Memory B cell (primary cell): ENCODE measurements around the gene HBB.

Experiments
- ATAC-seq: fragments of 150-1000 bp; cut with Tn5 transposase; 2 replicates; pipeline ENCODE4 v1.10.0; 2021; ENCODE audit warnings: low read depth, mild to moderate bottlenecking, moderate library complexity
- DNase-seq, 2 donors: peaks; one replicate each; pipeline ENCODE4 v3.0.0; 2022; ENCODE audit warnings: low spot score in 2 of 2
- H3K27ac Mint-ChIP-seq: one replicate; pipeline ENCODE4 v1.8.0; 2022; ENCODE audit warnings: mild to moderate bottlenecking, moderate library complexity, mixed read lengths
- H3K27me3 Mint-ChIP-seq: one replicate; pipeline ENCODE4 v1.8.0; 2022; ENCODE audit warnings: mixed read lengths
- H3K36me3 Mint-ChIP-seq: one replicate; pipeline ENCODE4 v1.8.0; 2022; ENCODE audit warnings: mild to moderate bottlenecking, mixed read lengths
- H3K4me1 Mint-ChIP-seq: one replicate; pipeline ENCODE4 v1.8.0; 2022; ENCODE audit warnings: mixed read lengths
- H3K4me3 Mint-ChIP-seq: one replicate; pipeline ENCODE4 v1.8.0; 2022; ENCODE audit warnings: mild to moderate bottlenecking, moderate library complexity, mixed read lengths
- H3K9me3 Mint-ChIP-seq: one replicate; pipeline ENCODE4 v1.8.0; 2022; ENCODE audit warnings: mixed read lengths

Gene HBB

GRCh38 chr11:5227681-5228080 lies 810 bp upstream of the HBB start:
- H3K4me1 Mint-ChIP-seq = no peaks in the 10 kb centered on the region
- DNase-seq = no peak
- no peak overlapping the region for H3K4me3 Mint-ChIP-seq
- H3K27me3 Mint-ChIP-seq = peaks cover 3% of the 10 kb centered on the region
- H3K36me3 Mint-ChIP-seq = no peaks in the 10 kb centered on the region
- no peak overlapping the region for H3K27ac Mint-ChIP-seq
- H3K9me3 Mint-ChIP-seq = no peaks in the 10 kb centered on the region
- no peak for ATAC-seq

GRCh38 chr11:5225480-5225871 lies 1.4 kb downstream of the HBB start:
- ATAC-seq (no peak), DNase-seq (no peak)
- Mint-ChIP-seq H3K27ac (no peak overlapping the region), H3K36me3 (peaks cover 1% of the 10 kb centered on the region), H3K27me3 (peaks cover 4% of the 10 kb centered on the region), H3K4me3 (no peak overlapping the region), H3K4me1 (no peaks in the 10 kb centered on the region), H3K9me3 (peaks cover 2% of the 10 kb centered on the region)

- H3K27me3 Mint-ChIP-seq = peaks cover 4% of the 10 kb centered on the region
- DNase-seq = no peak
- no peaks in the 10 kb centered on the region for H3K4me1 Mint-ChIP-seq
- H3K36me3 Mint-ChIP-seq = peaks cover 1% of the 10 kb centered on the region
- no peak overlapping the region for H3K4me3 Mint-ChIP-seq
- no peak for ATAC-seq
- no peak overlapping the region for H3K27ac Mint-ChIP-seq
- H3K9me3 Mint-ChIP-seq = peaks cover 2% of the 10 kb centered on the region
Measured at GRCh38 chr11:5224538-5225479, 2.1 kb downstream of the HBB start.

- peaks cover 4% of the 10 kb centered on the region for H3K9me3 Mint-ChIP-seq
- H3K4me1 Mint-ChIP-seq = no peaks in the 10 kb centered on the region
- ATAC-seq (no peak), DNase-seq (no peak)
- no peak overlapping the region for H3K4me3 Mint-ChIP-seq
- H3K27me3 Mint-ChIP-seq = peaks cover 4% of the 10 kb centered on the region
- H3K36me3 Mint-ChIP-seq = peaks cover 1% of the 10 kb centered on the region
- no peak overlapping the region for H3K27ac Mint-ChIP-seq
Measured at GRCh38 chr11:5223686-5224085, 3.2 kb downstream of the HBB start.

GRCh38 chr11:5223146-5223545 lies 3.7 kb downstream of the HBB start:
- Mint-ChIP-seq H3K9me3 (peaks cover 4% of the 10 kb centered on the region), H3K4me3 (no peak overlapping the region), H3K4me1 (no peaks in the 10 kb centered on the region), H3K27me3 (peaks cover 4% of the 10 kb centered on the region), H3K36me3 (peaks cover 1% of the 10 kb centered on the region), H3K27ac (no peak overlapping the region)
- ATAC-seq (no peak), DNase-seq (no peak)

- Mint-ChIP-seq H3K9me3 (peaks cover 3% of the 10 kb centered on the region), H3K4me1 (no peaks in the 10 kb centered on the region), H3K36me3 (no peaks in the 10 kb centered on the region), H3K27ac (no peak overlapping the region), H3K27me3 (no peaks in the 10 kb centered on the region), H3K4me3 (no peak overlapping the region)
- DNase-seq (no peak), ATAC-seq (no peak)
Measured at GRCh38 chr11:5210376-5210885, 16.4 kb downstream of the HBB start.

GRCh38 chr11:5204787-5205186 lies 22.1 kb downstream of the HBB start:
- Mint-ChIP-seq H3K27ac (no peak overlapping the region), H3K9me3 (no peaks in the 10 kb centered on the region), H3K4me3 (no peak overlapping the region), H3K36me3 (no peaks in the 10 kb centered on the region), H3K4me1 (no peaks in the 10 kb centered on the region), H3K27me3 (peaks cover 3% of the 10 kb centered on the region)
- DNase-seq (no peak), ATAC-seq (no peak)

- Mint-ChIP-seq H3K4me3 (no peak overlapping the region), H3K9me3 (no peaks in the 10 kb centered on the region), H3K27me3 (peaks cover 5% of the 10 kb centered on the region), H3K36me3 (no peaks in the 10 kb centered on the region), H3K27ac (no peak overlapping the region), H3K4me1 (no peaks in the 10 kb centered on the region)
- DNase-seq (no peak), ATAC-seq (no peak)
Measured at GRCh38 chr11:5203366-5203765, 23.5 kb downstream of the HBB start.

GRCh38 chr11:5200582-5200981 lies 26.3 kb downstream of the HBB start, which contains the start of gene OR51V1:
Gene OR51V1 (minus strand): TSS chr11:5200682. CDS start chr11:5200682, 0 bp downstream.
- no peak within 1 kb of the TSS for H3K27ac Mint-ChIP-seq
- H3K4me1 Mint-ChIP-seq = no peaks in the 10 kb centered on the region
- H3K36me3 Mint-ChIP-seq = no peaks in the 10 kb centered on the region
- no peaks in the 10 kb centered on the region for H3K9me3 Mint-ChIP-seq
- ATAC-seq (no peak), DNase-seq (no peak)
- no peak within 1 kb of the TSS for H3K4me3 Mint-ChIP-seq
- H3K27me3 Mint-ChIP-seq = peaks cover 5% of the 10 kb centered on the region

GRCh38 chr11:5198285-5198684 lies 28.6 kb downstream of the HBB start:
- peaks cover 5% of the 10 kb centered on the region for H3K27me3 Mint-ChIP-seq
- H3K9me3 Mint-ChIP-seq = no peaks in the 10 kb centered on the region
- ATAC-seq (no peak), DNase-seq (no peak)
- H3K4me1 Mint-ChIP-seq = no peaks in the 10 kb centered on the region
- no peak overlapping the region for H3K27ac Mint-ChIP-seq
- no peaks in the 10 kb centered on the region for H3K36me3 Mint-ChIP-seq
- H3K4me3 Mint-ChIP-seq = no peak overlapping the region

GRCh38 chr11:5197536-5197935 lies 29.3 kb downstream of the HBB start:
- H3K27ac Mint-ChIP-seq = no peak overlapping the region
- peaks cover 2% of the 10 kb centered on the region for H3K9me3 Mint-ChIP-seq
- ATAC-seq = no peak
- H3K4me1 Mint-ChIP-seq = no peaks in the 10 kb centered on the region
- no peak for DNase-seq
- H3K4me3 Mint-ChIP-seq = no peak overlapping the region
- peaks cover 5% of the 10 kb centered on the region for H3K27me3 Mint-ChIP-seq
- no peaks in the 10 kb centered on the region for H3K36me3 Mint-ChIP-seq

GRCh38 chr11:5196731-5197130 lies 30.1 kb downstream of the HBB start:
- ATAC-seq (no peak), DNase-seq (no peak)
- H3K9me3 Mint-ChIP-seq = peaks cover 2% of the 10 kb centered on the region
- no peak overlapping the region for H3K4me3 Mint-ChIP-seq
- H3K4me1 Mint-ChIP-seq = no peaks in the 10 kb centered on the region
- H3K27ac Mint-ChIP-seq = no peak overlapping the region
- H3K36me3 Mint-ChIP-seq = no peaks in the 10 kb centered on the region
- H3K27me3 Mint-ChIP-seq = peaks cover 4% of the 10 kb centered on the region

GRCh38 chr11:5196067-5196466 lies 30.8 kb downstream of the HBB start:
- H3K27me3 Mint-ChIP-seq = peaks cover 4% of the 10 kb centered on the region
- peaks cover 4% of the 10 kb centered on the region for H3K9me3 Mint-ChIP-seq
- no peak overlapping the region for H3K27ac Mint-ChIP-seq
- no peaks in the 10 kb centered on the region for H3K4me1 Mint-ChIP-seq
- no peaks in the 10 kb centered on the region for H3K36me3 Mint-ChIP-seq
- ATAC-seq (no peak), DNase-seq (no peak)
- H3K4me3 Mint-ChIP-seq = no peak overlapping the region

GRCh38 chr11:5192738-5193137 lies 34.1 kb downstream of the HBB start:
- H3K27ac Mint-ChIP-seq = no peak overlapping the region
- ATAC-seq = no peak
- no peak for DNase-seq
- no peaks in the 10 kb centered on the region for H3K4me1 Mint-ChIP-seq
- no peaks in the 10 kb centered on the region for H3K36me3 Mint-ChIP-seq
- no peak overlapping the region for H3K4me3 Mint-ChIP-seq
- H3K9me3 Mint-ChIP-seq = peaks cover 7% of the 10 kb centered on the region
- no peaks in the 10 kb centered on the region for H3K27me3 Mint-ChIP-seq

GRCh38 chr11:5188201-5188600 lies 38.7 kb downstream of the HBB start:
- Mint-ChIP-seq H3K9me3 (peaks cover 7% of the 10 kb centered on the region), H3K4me3 (no peak overlapping the region), H3K36me3 (no peaks in the 10 kb centered on the region), H3K4me1 (no peaks in the 10 kb centered on the region), H3K27me3 (peaks cover 2% of the 10 kb centered on the region), H3K27ac (no peak overlapping the region)
- no peak for ATAC-seq
- no peak for DNase-seq
